ENCODE measurements around the gene CALML6.
"Not testable (repeated sequence)": the region's sequence is repeated elsewhere in the genome, so short reads cannot be mapped to it uniquely, and the experiment has no call there.

GRCh38 chr1:1883890-1884289 lies 31.2 kb upstream of the CALML6 start:
- not testable (repeated sequence) for TF ChIP-seq CTCF (IDR thresholded peaks at IDR 0.05); POLR2AphosphoS5 (IDR thresholded peaks at IDR 0.05; ENCODE audit: insufficient read depth in 1 of 2, low read depth in 1 of 2)

All from vagina (tissue), 2 donors.